GM18526 (cell line): ENCODE results near the gene ETS2.

Experiments
- POLR2A ChIP-seq: IDR thresholded peaks from 3 replicates; pipeline ENCODE4 v1.6.1; 2011; ENCODE audit not compliant: insufficient read length; ENCODE audit errors: extremely low read depth

Gene ETS2

DNA sequence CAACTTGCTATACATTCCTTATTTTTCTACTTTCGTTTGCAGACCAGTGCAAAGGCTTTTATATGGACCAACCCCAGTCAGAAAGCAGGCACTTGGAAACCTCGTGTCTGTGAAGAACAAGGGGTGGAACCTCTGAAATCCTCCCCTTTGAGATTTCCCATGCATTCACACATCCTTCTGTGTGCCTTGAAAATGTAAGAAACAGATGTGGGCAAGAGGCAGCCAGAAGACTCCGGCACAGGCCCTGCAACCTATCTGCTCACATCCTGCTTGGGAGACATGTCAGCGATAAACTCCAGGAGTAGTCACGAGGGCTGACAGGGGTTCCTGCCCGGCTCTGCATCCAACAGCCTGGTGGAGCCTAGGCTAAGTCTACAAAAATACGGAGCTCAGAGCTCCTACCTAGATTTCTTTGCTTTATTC lies 42.5 kb downstream of the ETS2 start:
- no peak for TF ChIP-seq POLR2A

DNA sequence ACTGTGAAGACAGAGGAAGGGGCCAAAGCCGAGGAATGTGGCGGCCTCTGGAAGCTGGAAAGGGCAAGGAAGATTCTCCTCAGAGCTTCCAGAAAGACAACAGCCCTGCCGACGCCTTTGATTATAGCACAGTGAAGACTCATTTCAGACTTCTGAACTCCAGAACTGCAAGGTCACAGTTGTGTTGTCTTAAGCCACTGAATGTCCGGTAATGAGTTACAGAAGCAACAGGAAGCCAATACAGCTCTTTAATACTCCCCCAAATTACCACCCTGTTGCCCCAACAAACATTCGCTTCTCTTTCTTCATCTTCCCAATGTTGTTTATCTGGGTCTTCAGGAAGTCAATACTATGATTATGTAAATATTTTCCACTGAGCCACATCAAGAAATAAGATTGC lies 44.0 kb downstream of the ETS2 start:
- no peak for TF ChIP-seq POLR2A

DNA sequence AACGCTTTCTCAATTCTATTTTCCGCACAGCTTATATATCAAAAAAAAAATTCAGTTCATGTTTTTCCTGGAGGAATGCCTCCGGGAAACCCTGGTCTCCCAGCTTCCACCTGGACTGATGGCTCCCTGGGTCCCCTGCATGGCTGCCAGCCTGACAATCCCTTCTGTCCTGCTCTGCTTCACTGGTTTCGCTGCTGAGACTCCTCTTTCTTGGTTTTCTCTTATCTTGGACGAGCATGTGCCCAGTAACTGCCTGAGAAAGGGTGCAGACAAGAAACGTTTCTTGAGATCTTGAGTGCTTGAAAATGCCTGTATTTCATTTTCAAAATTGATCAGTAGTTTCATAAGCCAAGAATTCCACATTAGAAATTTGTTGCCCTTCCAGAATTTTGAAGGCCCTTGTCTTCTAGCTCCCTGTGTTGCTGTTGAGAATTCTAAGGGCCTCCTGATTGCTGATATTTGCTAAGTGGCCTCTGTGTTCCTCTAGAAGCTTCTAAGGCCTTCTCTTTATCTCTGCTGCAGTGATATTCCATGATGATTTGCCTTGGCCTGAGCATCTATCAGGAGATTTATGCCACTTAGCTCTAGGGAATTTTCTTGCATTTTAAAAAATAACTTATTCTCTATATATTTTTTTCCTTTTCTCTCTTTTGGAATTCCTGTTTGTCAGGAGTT lies 44.7 kb downstream of the ETS2 start:
- TF ChIP-seq POLR2A = no peak

GRCh38 chr21:38851101-38851500 lies 45.4 kb downstream of the ETS2 start:
- no peak for TF ChIP-seq POLR2A

DNA sequence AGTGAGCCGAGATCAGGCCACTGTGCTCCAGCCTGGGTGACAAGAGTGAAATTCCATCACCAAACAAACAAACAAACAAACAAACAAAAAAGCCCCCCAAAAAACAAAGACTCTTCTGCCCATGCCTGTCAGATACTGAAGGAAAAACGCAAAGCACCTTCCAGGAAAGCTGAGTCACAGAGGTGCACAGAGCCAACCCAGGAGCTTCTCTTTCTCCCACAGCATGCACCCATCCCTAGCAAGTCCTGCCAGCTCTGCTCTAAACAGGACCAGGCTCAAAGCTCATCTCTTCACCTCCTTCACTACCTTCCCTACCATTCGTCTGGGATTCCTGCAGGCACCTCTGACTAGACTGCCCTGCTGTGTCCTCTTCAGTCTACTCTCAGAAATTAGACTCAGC lies 46.5 kb downstream of the ETS2 start:
- TF ChIP-seq POLR2A = no peak

- TF ChIP-seq POLR2A = no peak
Observed at GRCh38 chr21:38852708-38853107, 47.0 kb downstream of the ETS2 start.

DNA sequence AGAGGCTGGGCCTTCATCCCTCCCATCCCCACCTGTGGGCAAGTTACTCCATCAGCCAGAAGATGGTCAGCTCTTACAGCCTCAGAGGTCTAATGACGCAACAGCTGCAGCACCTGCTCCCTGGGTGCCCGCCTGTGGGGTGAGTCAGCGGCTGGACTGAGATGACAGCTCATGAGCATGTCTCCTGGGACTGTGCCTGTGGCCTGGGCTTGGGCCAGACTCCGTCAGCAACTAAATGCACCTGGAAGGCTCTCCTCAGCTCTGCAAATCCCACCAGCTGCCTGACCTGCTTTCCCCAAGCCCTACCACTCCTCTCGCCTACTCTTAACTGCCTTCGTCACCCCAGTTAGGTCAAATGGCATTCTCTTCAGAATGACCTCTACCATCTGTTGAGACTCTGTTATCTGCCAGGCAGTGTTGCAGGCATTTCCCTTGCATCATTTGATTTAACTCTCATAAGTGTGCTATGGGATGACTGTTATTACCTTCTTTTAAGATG lies 47.7 kb downstream of the ETS2 start:
- no peak for TF ChIP-seq POLR2A

GRCh38 chr21:38857152-38857825 lies 51.6 kb downstream of the ETS2 start:
- TF ChIP-seq POLR2A = no peak

GRCh38 chr21:38858026-38858811 lies 52.5 kb downstream of the ETS2 start:
- no peak for TF ChIP-seq POLR2A

- TF ChIP-seq POLR2A = no peak
Observed at GRCh38 chr21:38858812-38859205, 53.1 kb downstream of the ETS2 start.

DNA sequence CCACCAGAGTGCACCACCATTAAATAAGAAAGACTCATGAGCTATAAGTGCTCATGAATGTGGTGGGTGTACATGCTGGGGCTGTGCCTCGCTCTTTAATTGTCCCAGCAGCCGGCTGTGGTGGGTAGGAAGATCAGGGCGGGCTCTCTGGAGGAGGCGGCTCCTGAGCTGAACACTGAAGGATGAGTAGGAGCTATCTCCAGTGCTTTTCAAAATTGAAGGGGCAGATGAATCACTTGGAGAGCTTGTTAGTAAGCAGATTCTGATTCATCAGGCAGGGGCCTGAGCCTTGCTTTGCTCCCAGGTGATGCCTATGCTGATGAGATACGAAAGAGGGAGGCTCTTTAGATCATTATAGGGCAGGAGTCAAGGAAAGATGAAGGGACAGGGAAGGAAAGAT lies 54.1 kb downstream of the ETS2 start:
- TF ChIP-seq POLR2A = no peak

GRCh38 chr21:38861056-38861455 lies 55.3 kb downstream of the ETS2 start:
- no peak for TF ChIP-seq POLR2A

GRCh38 chr21:38861989-38862683 lies 56.4 kb downstream of the ETS2 start:
- no peak for TF ChIP-seq POLR2A

GRCh38 chr21:38863291-38863690 lies 57.6 kb downstream of the ETS2 start:
- no peak for TF ChIP-seq POLR2A

- no peak for TF ChIP-seq POLR2A
Observed at GRCh38 chr21:38863843-38864363, 58.2 kb downstream of the ETS2 start.
